HL-60 (cell line): ENCODE results near the gene SVIL.

Experiments
- CTCF ChIP-seq: IDR thresholded peaks from one replicate; pipeline ENCODE4 v1.5.1; 2011; ENCODE audit warnings: low read length, control low read depth, inconsistent platforms; ENCODE audit not compliant: insufficient read depth
- POLR2AphosphoS5 ChIP-seq: IDR thresholded peaks from 2 replicates; pipeline ENCODE4 v1.6.1; 2012; ENCODE audit warnings: low read depth
- REST ChIP-seq: IDR thresholded peaks from 2 replicates; pipeline ENCODE4 v1.6.1; 2012; ENCODE audit warnings: low read depth; ENCODE audit not compliant: insufficient replicate concordance

GRCh38 chr10:29676732-29677131 lies 42.0 kb upstream of the SVIL start:
- TF ChIP-seq CTCF = no peak
- TF ChIP-seq POLR2AphosphoS5 = no peak
- no peak for TF ChIP-seq REST
